K562 (cell line): Measurements from ENCODE around the gene AUNIP. TPM values are rescaled to one million over a fixed set of nuclear protein-coding genes. Genes with fewer than 3 reads are reported as not detected.
A peak's percentile ranks its signal among the peaks of the same experiment; 100 is the strongest.

ENCODE experiments used
- BRD4 ChIP-seq: fragments of 200-600 bp; sonication (generic); IDR thresholded peaks from 2 replicates; pipeline ENCODE4 v1.6.1; 2017; ENCODE audit warnings: inconsistent platforms
- CC2D1A ChIP-seq: fragments of 450-650 bp; IDR thresholded peaks from 2 replicates; pipeline ENCODE4 v1.6.1; 2017; ENCODE audit warnings: mild to moderate bottlenecking
- GATAD2A ChIP-seq: fragments of 450-650 bp; IDR thresholded peaks from 2 replicates; pipeline ENCODE4 v1.6.1; 2017
- GATAD2B ChIP-seq: fragments of 450-650 bp; IDR thresholded peaks from 2 replicates; pipeline ENCODE4 v1.6.1; 2017; ENCODE audit warnings: mild to moderate bottlenecking, borderline replicate concordance
- GTF2E2 ChIP-seq: fragments of 200-800 bp; sonication (Bioruptor generic); IDR thresholded peaks from 2 replicates; pipeline ENCODE4 v1.6.1; 2016; ENCODE audit warnings: missing genetic modification characterization, missing compliant biosample characterization
- HDAC1 ChIP-seq, 2 experiments: fragments of 450-650 bp; IDR thresholded peaks; 2 replicates each; pipeline ENCODE4 v1.6.1; 2016 to 2017; ENCODE audit warnings: inconsistent platforms in 1 of 2, mild to moderate bottlenecking in 1 of 2, moderate library complexity in 1 of 2
- HDAC2 ChIP-seq: fragments of 450-650 bp; IDR thresholded peaks from 2 replicates; pipeline ENCODE4 v1.6.1; 2016; ENCODE audit warnings: mild to moderate bottlenecking
- KDM2B ChIP-seq: fragments of 250-450 bp; sonication (Bioruptor Pico); IDR thresholded peaks from 2 replicates; pipeline ENCODE4 v1.8.0; 2021; ENCODE audit warnings: mild to moderate bottlenecking, moderate library complexity
- MECOM ChIP-seq: fragments of 250-450 bp; sonication (Bioruptor Pico); IDR thresholded peaks from 2 replicates; pipeline ENCODE4 v1.8.0; 2022; ENCODE audit warnings: inconsistent platforms
- PCBP2 ChIP-seq: fragments of 200-400 bp; formaldehyde crosslinking; IDR thresholded peaks from 2 replicates; pipeline ENCODE4 v1.6.1; 2018; ENCODE audit warnings: low read length, low read depth, mild to moderate bottlenecking, moderate library complexity; ENCODE audit not compliant: poor library complexity, severe bottlenecking
- PHF20 ChIP-seq: fragments of 450-650 bp; IDR thresholded peaks from 2 replicates; pipeline ENCODE4 v1.6.1; 2018; ENCODE audit not compliant: partially characterized antibody
- RBM17 ChIP-seq: fragments of 200-400 bp; formaldehyde crosslinking; IDR thresholded peaks from 2 replicates; pipeline ENCODE4 v1.6.1; 2017; ENCODE audit warnings: low read depth, mild to moderate bottlenecking, low read length, borderline replicate concordance
- RFX5 ChIP-seq: IDR thresholded peaks from 2 replicates; pipeline ENCODE4 v1.6.1; 2011; ENCODE audit warnings: low read depth, mild to moderate bottlenecking, improper control_type of control experiment, low read length
- SMARCE1 ChIP-seq: fragments of 450-650 bp; IDR thresholded peaks from 2 replicates; pipeline ENCODE4 v1.7.1; 2016; ENCODE audit warnings: mild to moderate bottlenecking
- TBL1XR1 ChIP-seq, 2 experiments: IDR thresholded peaks; 2 replicates each; pipeline ENCODE4 v1.6.1; 2012; ENCODE audit warnings: improper control_type of control experiment in 2 of 2, low read length in 2 of 2, mild to moderate bottlenecking in 1 of 2
- TEAD1 ChIP-seq, 2 experiments: fragments of 450-650 bp in 1 of 2; sonication (generic) in 1 of 2; formaldehyde crosslinking; IDR thresholded peaks; 2 replicates each; pipeline versions ENCODE4 v1.4.0 to v1.8.0; 2020 to 2022; ENCODE audit warnings: mild to moderate bottlenecking in 2 of 2, missing genetic modification reagents in 1 of 2
- TEAD4 ChIP-seq, 2 experiments: sonication (generic) in 1 of 2; formaldehyde crosslinking in 1 of 2; IDR thresholded peaks; 2 replicates each; pipeline versions ENCODE4 v1.6.1 to v1.8.0; 2012 to 2022; ENCODE audit warnings: borderline replicate concordance in 1 of 2, inconsistent platforms in 1 of 2, low read length in 1 of 2, mild to moderate bottlenecking in 1 of 2, missing genetic modification reagents in 1 of 2
- TFE3 ChIP-seq: fragments of 450-650 bp; formaldehyde crosslinking; IDR thresholded peaks from 2 replicates; pipeline ENCODE4 v1.4.0; 2020; ENCODE audit warnings: mild to moderate bottlenecking, mixed read lengths
- UBTF ChIP-seq, 2 experiments: IDR thresholded peaks; 2 replicates each; pipeline ENCODE4 v1.6.1; 2012; ENCODE audit warnings: improper control_type of control experiment in 2 of 2, low read depth in 2 of 2, low read length in 2 of 2, borderline replicate concordance in 1 of 2
- ZNF408 ChIP-seq: fragments of 250-450 bp; sonication (Bioruptor Pico); IDR thresholded peaks from 2 replicates; pipeline ENCODE4 v1.4.0; 2020; ENCODE audit warnings: low read depth, mild to moderate bottlenecking, moderate library complexity
- ZNF766 ChIP-seq: fragments of 200-800 bp; sonication (Bioruptor generic); conservative IDR thresholded peaks from 2 replicates; pipeline ENCODE4 v1.6.1; 2016; ENCODE audit warnings: missing genetic modification characterization, missing compliant biosample characterization
- polyA plus RNA-seq, 8 experiments: library from polyadenylated mRNA; depleted of rRNA in 4 of 8; stranded (reverse) in 5 of 8; unstranded in 3 of 8; fragments of >200 nt; fragmentation: Nextera tagmentation in 2 of 8; fragmentation: Illumina TruSeq in 1 of 8; extraction: Ambion mirVana in 2 of 8; extraction: Trizol in 1 of 8; gene quantifications; 2 replicates each; pipeline versions ENCODE4 v1.2.1 to v1.2.3, GENCODE V29; 2011 to 2014; ENCODE audit warnings: inconsistent platforms in 1 of 8, missing spikeins in 1 of 8
- total RNA-seq, 7 experiments: library from RNA; depleted of rRNA in 6 of 7; stranded (reverse); fragments of >200 nt in 6 of 7; fragmentation: Illumina TruSeq in 2 of 7; extraction: Trizol in 2 of 7; gene quantifications; 2 replicates each; pipeline versions ENCODE4 v1.2.1 to v1.2.3, GENCODE V29; 2011 to 2021; ENCODE audit warnings: low replicate concordance in 1 of 7
- TF ChIP-seq, protein P1 (sequence below): sonication (generic); formaldehyde crosslinking; IDR thresholded peaks from 2 replicates; pipeline ENCODE4 v1.8.0; 2023; ENCODE audit warnings: mild to moderate bottlenecking, missing genetic modification reagents
- TF ChIP-seq, protein P2 (sequence below): sonication (generic); formaldehyde crosslinking; IDR thresholded peaks from 2 replicates; pipeline ENCODE4 v1.5.0; 2020; ENCODE audit warnings: missing genetic modification reagents

The AUNIP gene
- total and polyA plus RNA-seq, 9 of the 15 experiments (the other 6 are each of a cell fraction or from before 2014, with no cell fraction given) = 12.1 to 53.8 (median 47.1) TPM

DNA sequence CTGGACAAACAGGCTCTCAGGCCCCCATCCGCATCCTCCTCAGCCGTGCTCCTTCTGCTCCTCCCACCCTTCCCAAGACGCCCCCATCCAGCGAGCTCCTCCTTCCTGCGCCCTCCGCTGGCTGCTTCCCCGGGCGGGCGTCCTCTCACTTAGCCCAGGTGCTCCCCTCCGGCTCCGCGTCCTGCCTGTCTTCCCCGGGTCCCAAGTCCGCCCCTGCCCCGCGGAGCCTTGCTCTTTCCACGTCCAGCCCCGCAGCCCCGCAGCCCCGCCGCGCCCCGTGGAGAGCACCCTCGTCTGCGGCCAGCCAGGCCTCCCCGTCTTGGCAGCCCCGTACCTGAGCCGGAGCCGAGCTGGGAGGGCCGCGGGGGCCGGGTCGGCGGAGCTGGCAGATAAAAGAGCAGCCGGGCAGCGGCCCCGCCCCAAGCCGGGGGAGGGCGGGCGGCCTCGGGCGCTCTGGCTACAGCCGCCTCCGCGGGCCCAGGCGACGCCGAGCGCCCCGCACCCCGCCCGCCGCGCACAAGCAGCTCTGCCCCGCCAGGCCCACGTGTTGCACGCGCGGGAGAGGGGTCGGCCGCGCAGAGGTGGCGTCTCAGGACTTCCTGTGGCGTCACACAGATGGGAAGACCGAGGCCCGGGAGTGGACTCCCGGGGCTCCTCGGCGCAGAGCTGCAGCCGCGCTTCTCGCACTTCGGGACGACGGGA is 16.0 kb upstream of the AUNIP start, which contains the start of gene PAQR7 (continued):
- peak; percentile 31 to 91; a peak in 2 of 4 replicates for TF ChIP-seq UBTF (IDR thresholded peaks at IDR 0.05; ENCODE audit: borderline replicate concordance in 1 of 2, low read depth in 2 of 2, low read length in 2 of 2)
- TF ChIP-seq TBL1XR1 (IDR thresholded peaks at IDR 0.05; ENCODE audit: low read length in 2 of 2) = no peak; a peak in 1 of 4 replicates
- TF ChIP-seq PHF20 = no peak
- TF ChIP-seq SMARCE1 = peak; percentile 67
- no peak for TF ChIP-seq MECOM (CRISPR knock-in tag)
- TF ChIP-seq TEAD1 (CRISPR knock-in tag; IDR thresholded peaks at IDR 0.05) = peak in 1 of 2 experiments; percentile 76; a peak in 1 of 4 replicates
- no peak for TF ChIP-seq RBM17
- no peak for TF ChIP-seq HDAC2
- no peak for TF ChIP-seq ZNF408
- TF ChIP-seq GATAD2B = peak; percentile 99
- no peak for TF ChIP-seq PCBP2
- TF ChIP-seq BRD4 = no peak
- no peak for TF ChIP-seq CC2D1A
- no peak for TF ChIP-seq RFX5
- TF ChIP-seq GTF2E2 (tag) = no peak
- TF ChIP-seq TFE3 (CRISPR knock-in tag) = no peak
- no peak; a peak in 1 of 4 replicates for TF ChIP-seq HDAC1 (IDR thresholded peaks at IDR 0.05)
- no peak for TF ChIP-seq KDM2B
- TF ChIP-seq ZNF766 (CRISPR knock-in tag) = peak; percentile 65
- TF ChIP-seq GATAD2A = peak; percentile 90
- TF ChIP-seq, protein P1, sequence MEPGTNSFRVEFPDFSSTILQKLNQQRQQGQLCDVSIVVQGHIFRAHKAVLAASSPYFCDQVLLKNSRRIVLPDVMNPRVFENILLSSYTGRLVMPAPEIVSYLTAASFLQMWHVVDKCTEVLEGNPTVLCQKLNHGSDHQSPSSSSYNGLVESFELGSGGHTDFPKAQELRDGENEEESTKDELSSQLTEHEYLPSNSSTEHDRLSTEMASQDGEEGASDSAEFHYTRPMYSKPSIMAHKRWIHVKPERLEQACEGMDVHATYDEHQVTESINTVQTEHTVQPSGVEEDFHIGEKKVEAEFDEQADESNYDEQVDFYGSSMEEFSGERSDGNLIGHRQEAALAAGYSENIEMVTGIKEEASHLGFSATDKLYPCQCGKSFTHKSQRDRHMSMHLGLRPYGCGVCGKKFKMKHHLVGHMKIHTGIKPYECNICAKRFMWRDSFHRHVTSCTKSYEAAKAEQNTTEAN (CRISPR knock-in tag) = 0 out of 2 replicates have a peak, but pooled peaks have one; percentile 80
- no peak for TF ChIP-seq TEAD4 (IDR thresholded peaks at IDR 0.05; ENCODE audit: low read length)
- TF ChIP-seq TEAD4 (CRISPR knock-in tag; IDR thresholded peaks at IDR 0.05; ENCODE audit: borderline replicate concordance) = peak; percentile 95; the same call in 1 of the 2 replicates
- TF ChIP-seq, protein P2, sequence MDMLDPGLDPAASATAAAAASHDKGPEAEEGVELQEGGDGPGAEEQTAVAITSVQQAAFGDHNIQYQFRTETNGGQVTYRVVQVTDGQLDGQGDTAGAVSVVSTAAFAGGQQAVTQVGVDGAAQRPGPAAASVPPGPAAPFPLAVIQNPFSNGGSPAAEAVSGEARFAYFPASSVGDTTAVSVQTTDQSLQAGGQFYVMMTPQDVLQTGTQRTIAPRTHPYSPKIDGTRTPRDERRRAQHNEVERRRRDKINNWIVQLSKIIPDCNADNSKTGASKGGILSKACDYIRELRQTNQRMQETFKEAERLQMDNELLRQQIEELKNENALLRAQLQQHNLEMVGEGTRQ (CRISPR knock-in tag) = peak; percentile 75
